ENCODE data around the gene COL27A1. TPM values are rescaled to one million over a fixed set of nuclear protein-coding genes. Genes with fewer than 3 reads are reported as not detected.

COL27A1 gene
- total and polyA plus RNA-seq, 8 donors: 15.8 to 180 (median 147) TPM

- peaks cover 0 to 9% of the 10 kb centered on the region in 2 donors for H3K4me1 ChIP-seq
- TF ChIP-seq CTCF (IDR thresholded peaks at IDR 0.05): no peak
- no peaks in the 10 kb centered on the region for H3K27me3 ChIP-seq
- no peak overlapping the region for H3K27ac ChIP-seq
- ATAC-seq (no peak), DNase-seq (no peak)
- intact Hi-C loops (cut with DNase I): no loop called here
- H3K36me3 ChIP-seq: no peaks in the 10 kb centered on the region
- no peaks in the 10 kb centered on the region for H3K9me3 ChIP-seq
- no peak overlapping the region for H3K4me3 ChIP-seq
Measured at GRCh38 chr9:114183006-114183405, 27.7 kb downstream of the COL27A1 start.

- no peak overlapping the region for H3K4me3 ChIP-seq
- H3K9me3 ChIP-seq: no peaks in the 10 kb centered on the region
- intact Hi-C loops (cut with DNase I): no loop called here
- no peaks in the 10 kb centered on the region for H3K36me3 ChIP-seq
- DNase-seq (no peak), ATAC-seq (no peak)
- H3K27ac ChIP-seq: no peak overlapping the region
- H3K27me3 ChIP-seq: no peaks in the 10 kb centered on the region
- H3K4me1 ChIP-seq: no peaks in the 10 kb centered on the region
- TF ChIP-seq CTCF (IDR thresholded peaks at IDR 0.05): no peak
Measured at GRCh38 chr9:114184071-114184470, 28.7 kb downstream of the COL27A1 start.

- Histone ChIP-seq H3K4me1 (no peaks in the 10 kb centered on the region), H3K9me3 (peaks cover 0 to 7% of the 10 kb centered on the region in 2 donors), H3K36me3 (no peaks in the 10 kb centered on the region), H3K4me3 (no peak overlapping the region), H3K27me3 (no peaks in the 10 kb centered on the region), H3K27ac (no peak overlapping the region)
- intact Hi-C loops (cut with DNase I): no loop called here
- no peak for TF ChIP-seq CTCF (IDR thresholded peaks at IDR 0.05)
- ATAC-seq (no peak), DNase-seq (no peak)
Measured at GRCh38 chr9:114184866-114185265, 29.5 kb downstream of the COL27A1 start.

GRCh38 chr9:114185570-114186490 is 30.5 kb downstream of the COL27A1 start:
- intact Hi-C loops (cut with DNase I): no loop called here
- ATAC-seq (no peak), DNase-seq (no peak)

More at GRCh38 chr9:114185570-114186490, 30.5 kb downstream of the COL27A1 start:
- TF ChIP-seq CTCF (IDR thresholded peaks at IDR 0.05): no peak
- Histone ChIP-seq H3K4me1 (no peaks in the 10 kb centered on the region), H3K27me3 (no peaks in the 10 kb centered on the region), H3K27ac (no peak overlapping the region), H3K9me3 (peaks cover 0 to 15% of the 10 kb centered on the region in 2 donors), H3K4me3 (no peak overlapping the region), H3K36me3 (no peaks in the 10 kb centered on the region)
